GM23338 (cell line): ENCODE data around the gene SQSTM1. TPM values are rescaled to one million over a fixed set of nuclear protein-coding genes. Genes with fewer than 3 reads are reported as not detected.

Source experiments
- ATAC-seq: fragments of 200-7000 bp; cut with Tn5 transposase; 3 replicates; pipeline ENCODE4 v1.9.1; 2020
- DNase-seq: peaks from one replicate; pipeline ENCODE4 v3.0.0-alpha.2; 2015; ENCODE audit warnings: low spot score
- H2AFZ ChIP-seq: fragments of 200-600 bp; sonication (generic); 2 replicates; pipeline ENCODE4 v1.8.0; 2016; ENCODE audit warnings: antibody characterized with exemption, mild to moderate bottlenecking, moderate library complexity
- H3F3A ChIP-seq: fragments of 200-600 bp; sonication (generic); replicated peaks from 2 replicates; pipeline ENCODE4 v1.8.0; 2017; ENCODE audit warnings: antibody characterized with exemption, mixed run types, low read depth
- H3K27ac ChIP-seq: fragments of 200-600 bp; sonication (generic); 2 replicates; pipeline ENCODE4 v1.6.1; 2016; ENCODE audit warnings: low read depth
- H3K27me3 ChIP-seq: fragments of 200-600 bp; sonication (generic); 2 replicates; pipeline ENCODE4 v1.8.0; 2016; ENCODE audit warnings: mild to moderate bottlenecking, mixed run types, moderate library complexity; ENCODE audit not compliant: insufficient read depth
- H3K36me3 ChIP-seq: fragments of 200-600 bp; sonication (generic); 2 replicates; pipeline ENCODE4 v1.8.0; 2016; ENCODE audit warnings: mild to moderate bottlenecking; ENCODE audit not compliant: insufficient read depth
- H3K4me1 ChIP-seq: fragments of 200-600 bp; sonication (generic); 2 replicates; pipeline ENCODE4 v1.8.0; 2016; ENCODE audit warnings: mild to moderate bottlenecking, moderate library complexity; ENCODE audit not compliant: insufficient read depth
- H3K4me2 ChIP-seq: fragments of 200-600 bp; sonication (generic); 2 replicates; pipeline ENCODE4 v1.7.1; 2017; ENCODE audit warnings: mixed run types
- H3K4me3 ChIP-seq: fragments of 200-600 bp; sonication (generic); 2 replicates; pipeline ENCODE4 v1.6.1; 2016; ENCODE audit warnings: mixed run types
- H3K79me2 ChIP-seq: fragments of 200-600 bp; sonication (generic); replicated peaks from 2 replicates; pipeline ENCODE4 v1.8.0; 2017; ENCODE audit warnings: mild to moderate bottlenecking; ENCODE audit not compliant: insufficient read depth
- H3K9me2 ChIP-seq: fragments of 200-600 bp; sonication (generic); 2 replicates; pipeline ENCODE4 v1.8.0; 2017; ENCODE audit not compliant: insufficient read depth
- H4K20me1 ChIP-seq: fragments of 200-600 bp; sonication (generic); replicated peaks from 2 replicates; pipeline ENCODE4 v1.8.0; 2017; ENCODE audit warnings: mild to moderate bottlenecking; ENCODE audit not compliant: insufficient read depth
- H3K27ac Mint-ChIP-seq: 2 replicates; pipeline ENCODE4 v1.8.0; 2020; ENCODE audit warnings: inconsistent platforms, mild to moderate bottlenecking, moderate library complexity, mixed read lengths
- H3K27me3 Mint-ChIP-seq: 3 replicates; pipeline ENCODE4 v1.8.0; 2022; ENCODE audit warnings: low read depth, mild to moderate bottlenecking, moderate library complexity, mixed read lengths, inconsistent platforms; ENCODE audit not compliant: insufficient read depth, poor library complexity
- H3K36me3 Mint-ChIP-seq: 3 replicates; pipeline ENCODE4 v1.8.0; 2021; ENCODE audit warnings: low read depth, mild to moderate bottlenecking, inconsistent platforms, moderate library complexity, mixed read lengths
- H3K4me1 Mint-ChIP-seq: 3 replicates; pipeline ENCODE4 v1.8.0; 2020; ENCODE audit warnings: mild to moderate bottlenecking, inconsistent platforms, mixed read lengths
- H3K4me3 Mint-ChIP-seq: 3 replicates; pipeline ENCODE4 v1.8.0; 2021; ENCODE audit warnings: moderate library complexity, mild to moderate bottlenecking, inconsistent platforms, mixed read lengths
- H3K9me3 Mint-ChIP-seq: 3 replicates; pipeline ENCODE4 v1.8.0; 2020; ENCODE audit warnings: moderate library complexity, mild to moderate bottlenecking, inconsistent platforms, mixed read lengths
- POLR2AphosphoS5 ChIP-seq: IDR thresholded peaks from 2 replicates; pipeline ENCODE4 v1.6.1; 2016; ENCODE audit warnings: antibody characterized with exemption, low read depth
- long read RNA-seq: library from polyadenylated mRNA; unstranded; transcript quantifications from one replicate; pipeline ENCODE4 v2.0.0, GENCODE V29; 2020; ENCODE audit not compliant: unreplicated experiment
- polyA plus RNA-seq: library from polyadenylated mRNA; unstranded; fragments of >200 nt; fragmentation: Nextera tagmentation; extraction: Ambion mirVana; gene quantifications from 2 replicates; pipeline ENCODE4 v1.2.1, GENCODE V29; 2016
- total RNA-seq: library from RNA; depleted of rRNA; stranded (reverse); fragments of >200 nt; shearing (Covaris generic); gene quantifications from 2 replicates; pipeline ENCODE4 v1.2.3, GENCODE V29; 2014; rRNA removed
- TF ChIP-seq, protein P1 (sequence below): fragments of 250-450 bp; sonication (Bioruptor Pico); IDR thresholded peaks from 2 replicates; pipeline ENCODE4 v1.5.0; 2020; ENCODE audit warnings: mild to moderate bottlenecking, moderate library complexity
- TF ChIP-seq, protein P2 (sequence below): IDR thresholded peaks from one replicate; pipeline ENCODE4 v1.6.1; 2018; ENCODE audit warnings: antibody characterized with exemption; ENCODE audit not compliant: unreplicated experiment

Gene SQSTM1
- total RNA-seq (83.6 and 92.6 TPM in 2 replicates), polyA plus RNA-seq (52.5 and 58.0 TPM in 2 replicates)
- long read RNA-seq, transcript SQSTM1-202 (8 exons, 2,986 nt), result major isoform, 29 of 62 reads
- long read RNA-seq, partial matches to known transcripts, result 8 of 62 reads
- long read RNA-seq, other reads (novel, unspliced or antisense), result 22 of 62 reads

DNA sequence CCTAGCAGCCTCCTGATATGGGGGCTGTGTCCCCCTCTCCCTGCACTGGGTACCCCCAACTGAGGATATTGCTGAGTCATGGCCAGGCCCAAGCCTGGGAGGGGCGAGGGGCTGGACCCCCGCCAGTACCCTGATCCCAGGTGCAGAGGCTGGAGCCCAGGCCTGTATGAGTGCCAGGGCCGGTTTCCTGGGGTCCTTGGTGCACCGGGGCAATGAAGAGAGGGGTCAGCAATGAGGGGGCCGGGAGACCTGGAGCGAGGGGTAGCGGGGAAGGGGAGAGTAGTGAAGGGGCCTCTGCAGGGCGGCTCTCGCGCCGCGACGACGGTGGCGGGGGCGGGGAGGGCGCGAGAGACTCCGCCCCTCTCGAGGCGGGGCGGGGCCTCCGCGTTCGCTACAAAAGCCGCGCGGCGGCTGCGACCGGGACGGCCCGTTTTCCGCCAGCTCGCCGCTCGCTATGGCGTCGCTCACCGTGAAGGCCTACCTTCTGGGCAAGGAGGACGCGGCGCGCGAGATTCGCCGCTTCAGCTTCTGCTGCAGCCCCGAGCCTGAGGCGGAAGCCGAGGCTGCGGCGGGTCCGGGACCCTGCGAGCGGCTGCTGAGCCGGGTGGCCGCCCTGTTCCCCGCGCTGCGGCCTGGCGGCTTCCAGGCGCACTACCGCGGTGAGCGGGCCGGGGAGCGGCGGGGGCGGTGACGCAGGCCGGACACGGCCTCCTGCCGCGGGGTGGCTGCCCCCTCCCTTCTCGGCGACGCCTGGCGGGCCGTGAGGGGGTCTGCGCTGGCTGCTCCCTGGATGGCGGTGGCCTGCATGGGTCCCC, at the start of gene SQSTM1:
SQSTM1 (plus strand) TSS at position 423 of the 815 bp plus-strand sequence; CDS start at position 455, 32 bp downstream.
- Mint-ChIP-seq H3K27ac (peak within 1 kb of the TSS; percentile 85), H3K4me1 (peaks cover 32% of the 10 kb centered on the region), H3K4me3 (peak within 1 kb of the TSS; percentile 92), H3K36me3 (peaks cover 43% of the 10 kb centered on the region), H3K9me3 (no peaks in the 10 kb centered on the region), H3K27me3 (peaks cover 34% of the 10 kb centered on the region)
- Histone ChIP-seq H3F3A (peaks cover 40% of the 10 kb centered on the region), H4K20me1 (peaks cover 11% of the 10 kb centered on the region), H3K27ac (peak within 1 kb of the TSS; percentile 76; the same call in 1 of the 2 replicates), H3K4me1 (peaks cover 31% of the 10 kb centered on the region), H3K4me2 (peak within 1 kb of the TSS; percentile 98), H2AFZ (no peak within 1 kb of the TSS), H3K9me2 (no peaks in the 10 kb centered on the region), H3K36me3 (peaks cover 18% of the 10 kb centered on the region), H3K4me3 (peak within 1 kb of the TSS; percentile 92), H3K79me2 (peaks cover 21% of the 10 kb centered on the region), H3K27me3 (peaks cover 12% of the 10 kb centered on the region; the same call in 1 of the 2 replicates)
- ATAC-seq, result peak; percentile 16
- peak; percentile 80 for DNase-seq
- TF ChIP-seq, protein P1, sequence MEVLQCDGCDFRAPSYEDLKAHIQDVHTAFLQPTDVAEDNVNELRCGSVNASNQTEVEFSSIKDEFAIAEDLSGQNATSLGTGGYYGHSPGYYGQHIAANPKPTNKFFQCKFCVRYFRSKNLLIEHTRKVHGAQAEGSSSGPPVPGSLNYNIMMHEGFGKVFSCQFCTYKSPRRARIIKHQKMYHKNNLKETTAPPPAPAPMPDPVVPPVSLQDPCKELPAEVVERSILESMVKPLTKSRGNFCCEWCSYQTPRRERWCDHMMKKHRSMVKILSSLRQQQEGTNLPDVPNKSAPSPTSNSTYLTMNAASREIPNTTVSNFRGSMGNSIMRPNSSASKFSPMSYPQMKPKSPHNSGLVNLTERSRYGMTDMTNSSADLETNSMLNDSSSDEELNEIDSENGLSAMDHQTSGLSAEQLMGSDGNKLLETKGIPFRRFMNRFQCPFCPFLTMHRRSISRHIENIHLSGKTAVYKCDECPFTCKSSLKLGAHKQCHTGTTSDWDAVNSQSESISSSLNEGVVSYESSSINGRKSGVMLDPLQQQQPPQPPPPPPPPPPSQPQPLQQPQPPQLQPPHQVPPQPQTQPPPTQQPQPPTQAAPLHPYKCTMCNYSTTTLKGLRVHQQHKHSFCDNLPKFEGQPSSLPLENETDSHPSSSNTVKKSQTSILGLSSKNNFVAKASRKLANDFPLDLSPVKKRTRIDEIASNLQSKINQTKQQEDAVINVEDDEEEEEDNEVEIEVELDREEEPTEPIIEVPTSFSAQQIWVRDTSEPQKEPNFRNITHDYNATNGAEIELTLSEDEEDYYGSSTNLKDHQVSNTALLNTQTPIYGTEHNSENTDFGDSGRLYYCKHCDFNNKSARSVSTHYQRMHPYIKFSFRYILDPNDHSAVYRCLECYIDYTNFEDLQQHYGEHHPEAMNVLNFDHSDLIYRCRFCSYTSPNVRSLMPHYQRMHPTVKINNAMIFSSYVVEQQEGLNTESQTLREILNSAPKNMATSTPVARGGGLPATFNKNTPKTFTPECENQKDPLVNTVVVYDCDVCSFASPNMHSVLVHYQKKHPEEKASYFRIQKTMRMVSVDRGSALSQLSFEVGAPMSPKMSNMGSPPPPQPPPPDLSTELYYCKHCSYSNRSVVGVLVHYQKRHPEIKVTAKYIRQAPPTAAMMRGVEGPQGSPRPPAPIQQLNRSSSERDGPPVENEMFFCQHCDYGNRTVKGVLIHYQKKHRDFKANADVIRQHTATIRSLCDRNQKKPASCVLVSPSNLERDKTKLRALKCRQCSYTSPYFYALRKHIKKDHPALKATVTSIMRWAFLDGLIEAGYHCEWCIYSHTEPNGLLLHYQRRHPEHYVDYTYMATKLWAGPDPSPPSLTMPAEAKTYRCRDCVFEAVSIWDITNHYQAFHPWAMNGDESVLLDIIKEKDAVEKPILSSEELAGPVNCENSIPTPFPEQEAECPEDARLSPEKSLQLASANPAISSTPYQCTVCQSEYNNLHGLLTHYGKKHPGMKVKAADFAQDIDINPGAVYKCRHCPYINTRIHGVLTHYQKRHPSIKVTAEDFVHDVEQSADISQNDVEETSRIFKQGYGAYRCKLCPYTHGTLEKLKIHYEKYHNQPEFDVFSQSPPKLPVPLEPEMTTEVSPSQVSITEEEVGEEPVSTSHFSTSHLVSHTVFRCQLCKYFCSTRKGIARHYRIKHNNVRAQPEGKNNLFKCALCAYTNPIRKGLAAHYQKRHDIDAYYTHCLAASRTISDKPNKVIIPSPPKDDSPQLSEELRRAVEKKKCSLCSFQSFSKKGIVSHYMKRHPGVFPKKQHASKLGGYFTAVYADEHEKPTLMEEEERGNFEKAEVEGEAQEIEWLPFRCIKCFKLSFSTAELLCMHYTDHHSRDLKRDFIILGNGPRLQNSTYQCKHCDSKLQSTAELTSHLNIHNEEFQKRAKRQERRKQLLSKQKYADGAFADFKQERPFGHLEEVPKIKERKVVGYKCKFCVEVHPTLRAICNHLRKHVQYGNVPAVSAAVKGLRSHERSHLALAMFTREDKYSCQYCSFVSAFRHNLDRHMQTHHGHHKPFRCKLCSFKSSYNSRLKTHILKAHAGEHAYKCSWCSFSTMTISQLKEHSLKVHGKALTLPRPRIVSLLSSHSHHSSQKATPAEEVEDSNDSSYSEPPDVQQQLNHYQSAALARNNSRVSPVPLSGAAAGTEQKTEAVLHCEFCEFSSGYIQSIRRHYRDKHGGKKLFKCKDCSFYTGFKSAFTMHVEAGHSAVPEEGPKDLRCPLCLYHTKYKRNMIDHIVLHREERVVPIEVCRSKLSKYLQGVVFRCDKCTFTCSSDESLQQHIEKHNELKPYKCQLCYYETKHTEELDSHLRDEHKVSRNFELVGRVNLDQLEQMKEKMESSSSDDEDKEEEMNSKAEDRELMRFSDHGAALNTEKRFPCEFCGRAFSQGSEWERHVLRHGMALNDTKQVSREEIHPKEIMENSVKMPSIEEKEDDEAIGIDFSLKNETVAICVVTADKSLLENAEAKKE, result no peak
- peak; percentile 99 for TF ChIP-seq POLR2AphosphoS5
- TF ChIP-seq, protein P2, sequence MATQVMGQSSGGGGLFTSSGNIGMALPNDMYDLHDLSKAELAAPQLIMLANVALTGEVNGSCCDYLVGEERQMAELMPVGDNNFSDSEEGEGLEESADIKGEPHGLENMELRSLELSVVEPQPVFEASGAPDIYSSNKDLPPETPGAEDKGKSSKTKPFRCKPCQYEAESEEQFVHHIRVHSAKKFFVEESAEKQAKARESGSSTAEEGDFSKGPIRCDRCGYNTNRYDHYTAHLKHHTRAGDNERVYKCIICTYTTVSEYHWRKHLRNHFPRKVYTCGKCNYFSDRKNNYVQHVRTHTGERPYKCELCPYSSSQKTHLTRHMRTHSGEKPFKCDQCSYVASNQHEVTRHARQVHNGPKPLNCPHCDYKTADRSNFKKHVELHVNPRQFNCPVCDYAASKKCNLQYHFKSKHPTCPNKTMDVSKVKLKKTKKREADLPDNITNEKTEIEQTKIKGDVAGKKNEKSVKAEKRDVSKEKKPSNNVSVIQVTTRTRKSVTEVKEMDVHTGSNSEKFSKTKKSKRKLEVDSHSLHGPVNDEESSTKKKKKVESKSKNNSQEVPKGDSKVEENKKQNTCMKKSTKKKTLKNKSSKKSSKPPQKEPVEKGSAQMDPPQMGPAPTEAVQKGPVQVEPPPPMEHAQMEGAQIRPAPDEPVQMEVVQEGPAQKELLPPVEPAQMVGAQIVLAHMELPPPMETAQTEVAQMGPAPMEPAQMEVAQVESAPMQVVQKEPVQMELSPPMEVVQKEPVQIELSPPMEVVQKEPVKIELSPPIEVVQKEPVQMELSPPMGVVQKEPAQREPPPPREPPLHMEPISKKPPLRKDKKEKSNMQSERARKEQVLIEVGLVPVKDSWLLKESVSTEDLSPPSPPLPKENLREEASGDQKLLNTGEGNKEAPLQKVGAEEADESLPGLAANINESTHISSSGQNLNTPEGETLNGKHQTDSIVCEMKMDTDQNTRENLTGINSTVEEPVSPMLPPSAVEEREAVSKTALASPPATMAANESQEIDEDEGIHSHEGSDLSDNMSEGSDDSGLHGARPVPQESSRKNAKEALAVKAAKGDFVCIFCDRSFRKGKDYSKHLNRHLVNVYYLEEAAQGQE, result no peak
